GM21529 (cell line): ENCODE results near the gene EPHA2.
A peak's percentile ranks its signal among the peaks of the same experiment; 100 is the strongest.

Source experiments
- ATAC-seq: cut with Tn5 transposase; IDR thresholded peaks from one replicate; pipeline ENCODE4 v1.9.1; 2021; ENCODE audit not compliant: unreplicated experiment

The EPHA2 gene

DNA sequence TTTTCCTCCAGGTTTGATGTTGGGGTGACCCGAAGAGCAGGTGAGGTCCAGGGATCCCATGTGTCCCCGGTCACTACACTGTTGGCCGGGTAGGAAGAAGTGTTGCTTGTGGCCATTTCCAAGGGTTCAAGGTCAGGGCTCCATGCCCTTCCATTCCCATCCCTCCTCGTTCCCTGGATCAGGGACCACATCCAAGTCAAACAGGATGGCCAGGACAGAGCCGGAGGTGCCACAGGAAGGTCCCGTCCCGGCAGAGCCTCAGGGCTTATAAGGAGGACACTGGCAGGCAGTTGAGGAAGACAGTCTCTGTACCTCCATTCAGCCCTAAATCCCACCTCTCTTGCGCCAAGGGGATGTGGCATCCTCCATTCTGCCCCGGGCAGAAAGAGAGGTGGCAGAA is 60.4 kb downstream of the EPHA2 start:
- ATAC-seq: no peak

DNA sequence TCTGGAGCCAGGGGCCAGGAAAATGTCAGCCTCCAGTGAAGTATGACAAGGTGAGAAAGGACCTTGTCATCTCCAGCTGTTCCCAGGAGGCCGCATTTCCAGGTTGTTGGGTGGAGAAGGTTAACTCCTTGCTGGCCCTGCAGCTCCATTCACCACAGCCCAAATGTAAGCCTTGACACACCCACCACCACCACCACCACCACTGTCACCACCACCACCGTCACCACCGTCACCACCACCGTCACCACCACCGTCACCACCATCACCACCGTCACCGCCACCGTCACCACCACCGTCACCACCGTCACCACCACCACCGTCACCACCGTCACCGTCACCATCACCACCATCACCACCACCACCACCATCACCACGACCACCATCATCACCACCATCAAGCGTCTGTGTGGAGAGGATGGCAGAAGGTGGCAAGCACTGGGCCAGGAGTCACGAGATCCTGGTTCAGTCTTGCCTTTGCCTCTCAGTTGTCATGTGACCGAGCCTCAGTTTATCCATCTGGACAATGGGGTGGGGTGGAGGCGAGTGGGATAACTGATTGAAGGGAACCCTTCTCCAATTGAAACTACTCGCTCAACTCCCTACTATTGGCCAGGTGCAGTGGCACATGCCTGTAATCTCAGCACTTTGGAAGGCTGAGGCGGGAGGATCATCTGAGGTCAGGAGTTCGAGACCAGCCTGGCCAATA is 61.3 kb downstream of the EPHA2 start:
- no peak for ATAC-seq

- ATAC-seq: no peak
Observed at GRCh38 chr1:16093611-16094010, 62.3 kb downstream of the EPHA2 start.

GRCh38 chr1:16092923-16093511 is 62.9 kb downstream of the EPHA2 start:
- ATAC-seq: no peak

DNA sequence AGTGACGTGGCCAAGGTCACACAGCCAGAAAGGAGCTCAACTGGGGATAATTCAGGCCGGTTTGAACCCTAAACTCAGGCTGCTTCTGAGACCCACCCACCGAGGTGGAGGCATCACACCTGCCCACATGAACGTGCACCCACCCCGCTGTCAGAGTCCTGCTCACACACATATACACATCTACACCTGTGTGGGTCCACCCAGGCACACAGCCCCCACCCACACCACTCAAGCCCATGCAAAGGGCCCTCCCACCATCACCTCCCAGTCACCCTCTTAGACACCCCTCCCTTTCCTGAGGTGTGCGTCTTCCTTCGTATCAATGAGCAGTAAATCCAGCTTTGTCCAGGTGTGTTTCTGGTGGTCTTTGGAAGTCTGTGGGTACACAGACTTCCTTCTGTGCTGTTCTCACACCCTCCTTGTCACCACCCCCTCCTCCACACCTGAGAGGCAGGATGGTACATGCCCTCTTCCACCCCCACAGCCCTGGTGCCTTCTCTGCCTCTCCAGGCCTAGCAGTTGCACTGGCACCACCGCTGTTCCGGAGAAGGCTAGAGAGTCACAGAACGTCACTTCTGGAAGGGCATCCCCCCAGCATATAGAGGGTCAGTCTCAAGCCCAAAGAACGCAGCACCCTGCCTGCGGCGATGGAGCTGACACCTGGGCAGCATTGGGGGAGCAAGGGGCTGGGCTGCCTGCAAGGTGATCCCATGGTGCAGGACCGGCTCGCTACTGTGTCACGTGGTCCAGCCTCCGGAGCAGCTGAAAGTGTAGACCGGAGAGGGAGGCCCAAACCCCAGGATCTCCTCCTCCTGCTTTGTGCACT is 63.6 kb downstream of the EPHA2 start:
- no peak for ATAC-seq

- no peak for ATAC-seq
Observed at GRCh38 chr1:16091296-16091695, 64.6 kb downstream of the EPHA2 start.

GRCh38 chr1:16090076-16090826 is 65.6 kb downstream of the EPHA2 start:
- ATAC-seq: no peak

DNA sequence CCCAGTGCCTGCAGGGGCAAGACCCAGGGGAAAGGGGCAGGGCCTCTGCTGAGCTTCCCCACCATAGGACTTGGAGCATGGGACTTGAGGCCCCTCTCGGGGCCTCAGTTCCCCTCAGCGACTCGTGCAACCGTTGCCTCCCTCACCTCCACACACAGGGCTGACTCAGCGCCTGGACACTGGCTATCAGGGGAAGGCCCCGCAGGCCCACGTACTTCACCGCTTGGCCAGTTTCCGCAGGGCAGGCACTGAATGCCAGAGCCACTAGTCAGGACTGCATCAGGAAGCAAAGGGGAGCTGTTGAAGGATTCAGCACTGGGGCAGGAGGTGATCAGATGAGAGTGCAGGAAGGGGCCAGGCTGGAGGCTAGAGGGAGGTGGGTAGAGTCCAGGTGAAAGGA is 66.9 kb downstream of the EPHA2 start:
- no peak for ATAC-seq

DNA sequence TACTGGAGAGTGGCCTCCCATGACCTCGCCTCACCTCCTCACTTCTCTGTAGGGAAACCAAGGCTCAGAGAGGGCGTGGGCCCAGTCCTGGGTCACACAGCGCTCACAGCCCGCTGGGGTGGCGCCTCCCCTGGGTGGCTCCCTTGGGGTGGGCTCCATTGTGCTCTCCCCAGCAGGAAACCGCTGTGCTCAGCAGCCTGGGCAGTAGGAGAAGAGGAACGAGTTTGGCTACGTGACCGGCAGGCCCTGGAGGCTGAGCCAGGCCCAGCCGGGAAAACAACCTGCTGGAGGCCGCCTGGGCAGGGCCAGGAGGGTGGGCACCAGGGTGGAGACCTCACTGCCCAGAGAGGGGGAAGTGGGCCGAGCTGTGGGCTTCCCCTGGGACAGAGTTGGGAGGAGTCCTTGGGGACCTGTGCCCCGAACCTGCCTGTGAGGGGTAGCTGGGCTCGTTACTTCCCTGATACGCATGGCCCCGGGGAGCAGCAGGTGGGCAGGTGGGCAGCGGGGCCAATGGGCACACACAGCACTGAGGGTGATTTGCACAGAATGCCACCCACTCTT is 67.4 kb downstream of the EPHA2 start:
- no peak for ATAC-seq

DNA sequence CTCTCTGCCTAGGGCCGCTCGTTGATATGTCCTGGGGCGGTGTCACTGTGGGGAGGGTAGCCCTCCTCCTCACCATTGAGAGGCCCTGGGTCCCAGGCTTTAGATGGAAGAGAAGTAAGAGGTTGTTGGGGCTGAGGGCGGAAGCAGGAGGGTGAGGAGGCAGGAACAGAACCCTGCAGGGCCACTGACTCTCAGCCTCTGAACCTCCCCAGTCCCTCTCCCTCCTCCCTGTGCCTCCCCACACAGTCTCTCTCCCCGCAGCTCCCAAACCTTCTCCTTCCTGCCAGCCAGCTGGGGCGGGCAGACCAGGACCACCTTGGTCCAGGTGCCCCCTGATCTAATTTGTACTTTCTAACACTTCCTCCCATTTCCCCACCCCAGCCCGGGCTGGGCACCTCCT is 68.1 kb downstream of the EPHA2 start:
- no peak for ATAC-seq

- no peak for ATAC-seq
Observed at GRCh38 chr1:16085522-16085921, 70.3 kb downstream of the EPHA2 start.

- ATAC-seq: no peak
Observed at GRCh38 chr1:16083486-16083885, 72.4 kb downstream of the EPHA2 start.

- no peak for ATAC-seq
Observed at GRCh38 chr1:16082283-16083038, 73.4 kb downstream of the EPHA2 start.

DNA sequence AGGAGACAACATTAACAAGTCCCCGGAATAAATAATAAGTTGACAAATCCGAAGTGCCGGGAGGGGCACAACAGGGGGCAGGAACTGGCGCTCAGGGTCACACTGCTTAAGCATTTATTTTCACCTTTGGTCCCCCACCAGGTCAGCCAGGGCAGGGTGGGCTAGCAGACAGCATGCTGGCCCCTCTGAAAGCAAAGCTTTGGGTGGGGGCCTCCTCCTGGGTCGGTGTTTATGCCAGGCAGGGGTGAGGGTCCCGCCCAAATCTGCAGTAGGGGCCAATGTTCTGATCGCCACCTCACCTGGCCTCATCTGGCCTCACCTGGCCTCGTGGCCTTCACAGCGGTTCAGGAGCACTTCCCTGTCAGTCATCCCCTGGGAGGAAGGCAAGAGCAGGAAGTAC is 74.2 kb downstream of the EPHA2 start:
- no peak for ATAC-seq

DNA sequence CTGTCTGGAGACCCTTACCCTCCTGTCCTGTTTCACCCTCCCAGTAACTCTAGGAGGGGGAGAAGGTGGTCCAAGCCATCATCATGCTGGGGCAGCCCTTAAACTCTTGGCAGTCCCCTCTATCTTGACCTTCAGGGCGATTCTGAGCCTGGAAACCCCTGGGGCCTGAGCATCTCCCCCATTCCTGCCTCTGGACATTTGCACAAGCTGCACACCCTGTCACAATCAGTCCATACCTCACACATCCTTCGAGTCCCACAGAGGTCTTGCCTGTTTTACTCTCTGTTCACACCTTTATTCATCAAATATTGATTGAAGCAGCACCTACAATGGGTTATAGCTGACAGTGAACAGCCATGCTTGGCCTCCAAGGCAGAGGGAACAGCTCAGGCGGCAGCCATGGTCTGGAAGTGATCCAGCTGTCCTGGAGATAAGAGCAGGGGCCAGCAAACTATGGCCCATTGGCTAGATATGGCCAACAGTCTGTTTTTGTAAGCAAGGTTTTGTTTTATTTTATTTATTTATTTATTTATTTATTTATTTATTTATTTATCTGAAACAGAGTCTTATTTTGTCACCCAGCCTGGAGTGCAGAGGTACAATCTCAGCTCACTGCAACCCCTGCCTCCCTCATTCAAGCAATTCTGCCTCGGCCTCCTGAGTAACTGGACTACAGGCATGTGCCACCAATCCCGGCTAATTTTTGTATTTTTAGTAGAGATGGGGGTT is 75.3 kb downstream of the EPHA2 start:
- no peak for ATAC-seq

GRCh38 chr1:16078925-16079656 is 76.8 kb downstream of the EPHA2 start:
- peak; percentile 70 for ATAC-seq

DNA sequence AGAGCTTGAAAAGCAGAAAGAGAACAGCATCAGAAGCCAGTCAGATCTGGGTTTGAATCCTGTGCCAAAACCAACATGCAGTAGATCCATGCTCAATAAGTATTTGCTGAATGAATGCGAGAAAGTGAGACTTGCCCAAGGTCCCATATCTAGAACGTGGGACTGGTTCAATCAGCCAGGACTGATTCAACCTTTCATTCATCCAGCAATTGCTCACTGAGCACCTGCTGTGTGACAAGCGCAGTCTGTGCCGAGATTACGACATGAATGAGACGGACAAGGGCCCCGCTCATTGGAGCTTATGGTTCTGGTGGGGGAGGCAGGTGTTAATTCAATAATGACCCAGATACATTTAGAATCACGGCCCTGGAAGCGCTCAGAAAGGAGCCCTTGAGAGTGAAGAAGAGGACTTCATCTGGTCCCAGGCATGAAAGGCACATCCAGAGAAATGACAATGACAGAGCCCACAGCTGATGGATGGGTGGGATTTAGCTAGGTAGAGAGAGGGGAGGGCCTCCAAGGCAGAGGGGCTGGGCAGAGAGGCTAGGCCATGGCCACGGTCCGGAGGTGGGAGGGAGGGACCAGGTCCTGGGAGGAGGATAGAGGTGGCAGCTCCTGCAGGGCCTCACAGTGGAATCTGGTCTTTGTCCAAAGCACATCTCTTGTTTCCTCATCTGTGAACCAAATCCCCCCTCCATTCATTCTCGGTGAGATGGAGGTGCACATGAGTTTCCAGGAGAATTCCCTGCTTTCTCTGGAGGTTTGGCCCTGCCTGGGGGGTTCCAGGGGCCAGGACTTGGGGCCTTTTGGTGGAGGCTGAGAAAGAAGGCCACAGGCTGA is 78.2 kb downstream of the EPHA2 start:
- ATAC-seq: no peak

- no peak for ATAC-seq
Observed at GRCh38 chr1:16076865-16077238, 79.0 kb downstream of the EPHA2 start.
